Activated T-cell treated with anti-CD3 and anti-CD28 coated beads for 1 hour (primary cell): ENCODE results near the gene SCML1.

Source experiments
- DNase-seq: peaks from one replicate; pipeline ENCODE4 v3.0.0-alpha.2; 2020; ENCODE audit warnings: low read depth

SCML1 gene

GRCh38 chrX:17736856-17737709 lies at the start of gene SCML1:
TSS of gene SCML1 (plus strand) at chrX:17737493. CDS start at chrX:17744187, 6,694 bp downstream.
- peak; percentile 79 for DNase-seq

GRCh38 chrX:17687648-17688047 lies 49.6 kb upstream of the SCML1 start:
- no peak for DNase-seq

- DNase-seq, result peak; percentile 4
Observed at GRCh38 chrX:17689971-17690409, 47.3 kb upstream of the SCML1 start.

GRCh38 chrX:17692709-17693346 lies 44.5 kb upstream of the SCML1 start:
- no peak for DNase-seq

- DNase-seq, result no peak
Observed at GRCh38 chrX:17697191-17697590, 40.1 kb upstream of the SCML1 start.

- no peak for DNase-seq
Observed at GRCh38 chrX:17700976-17701375, 36.3 kb upstream of the SCML1 start.

GRCh38 chrX:17703201-17703600 lies 34.1 kb upstream of the SCML1 start:
- no peak for DNase-seq

- no peak for DNase-seq
Observed at GRCh38 chrX:17705211-17705610, 32.1 kb upstream of the SCML1 start.

- DNase-seq, result no peak
Observed at GRCh38 chrX:17706676-17707075, 30.6 kb upstream of the SCML1 start.

GRCh38 chrX:17707731-17708130 lies 29.6 kb upstream of the SCML1 start:
- DNase-seq, result no peak

GRCh38 chrX:17710871-17711301 lies 26.4 kb upstream of the SCML1 start:
- no peak for DNase-seq

- DNase-seq, result no peak
Observed at GRCh38 chrX:17713288-17713687, 24.0 kb upstream of the SCML1 start.

GRCh38 chrX:17718649-17719165 lies 18.6 kb upstream of the SCML1 start:
- no peak for DNase-seq

- DNase-seq, result no peak
Observed at GRCh38 chrX:17719711-17720110, 17.6 kb upstream of the SCML1 start.

- DNase-seq, result no peak
Observed at GRCh38 chrX:17721715-17722114, 15.6 kb upstream of the SCML1 start.

- no peak for DNase-seq
Observed at GRCh38 chrX:17725181-17725580, 12.1 kb upstream of the SCML1 start.

- no peak for DNase-seq
Observed at GRCh38 chrX:17732138-17732783, 5.0 kb upstream of the SCML1 start.

- no peak for DNase-seq
Observed at GRCh38 chrX:17735406-17735805, 1.9 kb upstream of the SCML1 start.

GRCh38 chrX:17736478-17736855 lies 826 bp upstream of the SCML1 start:
- DNase-seq, result no peak

GRCh38 chrX:17737710-17737985 lies 355 bp downstream of the SCML1 start:
- DNase-seq, result peak; percentile 12

- DNase-seq, result peak; percentile 7
Observed at GRCh38 chrX:17737986-17738713, 857 bp downstream of the SCML1 start.
